Mesenchymal stem cell (in vitro differentiated cells and primary cell): ENCODE data around the gene MOCOS. TPM values are rescaled to one million over a fixed set of nuclear protein-coding genes. Genes with fewer than 3 reads are reported as not detected.
A peak's percentile ranks its signal among the peaks of the same experiment; 100 is the strongest.

Source experiments
- DNase-seq: peaks from one replicate; pipeline ENCODE4 v3.0.0-alpha.2; 2013
- H2AFZ ChIP-seq: one replicate; pipeline ENCODE4 v1.6.1; 2013; ENCODE audit warnings: low read depth, mild to moderate bottlenecking, control low read depth, inconsistent platforms, low read length, moderate library complexity
- H2AK5ac ChIP-seq: 2 replicates; pipeline ENCODE4 v1.6.1; 2013; ENCODE audit warnings: low read length, moderate library complexity, mild to moderate bottlenecking, inconsistent platforms; ENCODE audit not compliant: severe bottlenecking
- H2BK120ac ChIP-seq: one replicate; pipeline ENCODE4 v1.6.1; 2013; ENCODE audit warnings: low read depth, mild to moderate bottlenecking, inconsistent platforms, low read length, moderate library complexity
- H2BK12ac ChIP-seq, 2 experiments: one replicate each; pipeline ENCODE4 v1.6.1; 2013; ENCODE audit warnings: inconsistent platforms in 2 of 2, low read length in 2 of 2, mild to moderate bottlenecking in 2 of 2, moderate library complexity in 2 of 2, control low read depth in 1 of 2
- H2BK15ac ChIP-seq: one replicate; pipeline ENCODE4 v1.6.1; 2013; ENCODE audit warnings: mild to moderate bottlenecking, low read depth, inconsistent platforms; ENCODE audit not compliant: poor library complexity, severe bottlenecking
- H2BK5ac ChIP-seq: 2 replicates; pipeline ENCODE4 v1.6.1; 2013; ENCODE audit warnings: low read depth, mild to moderate bottlenecking, low read length, control low read depth, inconsistent platforms; ENCODE audit not compliant: poor library complexity, severe bottlenecking
- H3K14ac ChIP-seq, 2 experiments: one replicate each; pipeline ENCODE4 v1.6.1; 2013; ENCODE audit warnings: inconsistent platforms in 2 of 2, low read length in 2 of 2, control low read depth in 1 of 2, mild to moderate bottlenecking in 1 of 2, moderate library complexity in 1 of 2
- H3K18ac ChIP-seq, 2 experiments: one replicate each; pipeline ENCODE4 v1.6.1; 2013; ENCODE audit warnings: inconsistent platforms in 2 of 2, low read length in 2 of 2, control low read depth in 1 of 2, low read depth in 1 of 2, mild to moderate bottlenecking in 1 of 2
- H3K23ac ChIP-seq, 2 experiments: one replicate each; pipeline ENCODE4 v1.6.1; 2013; ENCODE audit warnings: inconsistent platforms in 2 of 2, low read length in 2 of 2, mild to moderate bottlenecking in 2 of 2, moderate library complexity in 2 of 2, control low read depth in 1 of 2
- H3K27ac ChIP-seq: 2 replicates; pipeline ENCODE4 v1.5.1; 2013; ENCODE audit warnings: mild to moderate bottlenecking, moderate library complexity, low read length, control low read depth, inconsistent platforms; ENCODE audit not compliant: poor library complexity, severe bottlenecking
- H3K27me3 ChIP-seq, 2 experiments: 2 replicates each; pipeline versions ENCODE4 v1.6.1 to v1.7.0; 2013; ENCODE audit warnings: low read length in 2 of 2, mild to moderate bottlenecking in 2 of 2, moderate library complexity in 2 of 2, control low read depth in 1 of 2, inconsistent platforms in 1 of 2; ENCODE audit not compliant: control insufficient read depth in 1 of 2, insufficient read depth in 1 of 2
- H3K36me3 ChIP-seq, 2 experiments: 2 replicates each; pipeline versions ENCODE4 v1.6.1 to v1.7.0; 2013; ENCODE audit warnings: low read length in 2 of 2, control low read depth in 1 of 2, inconsistent platforms in 1 of 2, low read depth in 1 of 2, mild to moderate bottlenecking in 1 of 2; ENCODE audit not compliant: insufficient read depth in 2 of 2, control insufficient read depth in 1 of 2
- H3K4ac ChIP-seq, 2 experiments: one replicate each; pipeline ENCODE4 v1.6.1; 2013; ENCODE audit warnings: inconsistent platforms in 2 of 2, low read length in 2 of 2, mild to moderate bottlenecking in 2 of 2, moderate library complexity in 2 of 2, control low read depth in 1 of 2, low read depth in 1 of 2
- H3K4me1 ChIP-seq: 2 replicates; pipeline ENCODE4 v1.6.1; 2013; ENCODE audit warnings: low read depth, low read length, control low read depth; ENCODE audit not compliant: control insufficient read depth, insufficient read depth
- H3K4me2 ChIP-seq: 2 replicates; pipeline ENCODE4 v1.6.1; 2013; ENCODE audit warnings: low read length, mild to moderate bottlenecking, inconsistent platforms; ENCODE audit not compliant: poor library complexity, severe bottlenecking
- H3K4me3 ChIP-seq, 2 experiments: 2 replicates each; pipeline versions ENCODE4 v1.5.1 to v1.7.0; 2013; ENCODE audit warnings: low read length in 2 of 2, mild to moderate bottlenecking in 2 of 2, control low read depth in 1 of 2, low read depth in 1 of 2; ENCODE audit not compliant: insufficient read depth in 1 of 2
- H3K79me1 ChIP-seq: replicated peaks from 2 replicates; pipeline ENCODE4 v1.6.1; 2013; ENCODE audit warnings: mild to moderate bottlenecking, control low read depth, low read length, inconsistent platforms; ENCODE audit not compliant: poor library complexity, severe bottlenecking
- H3K9ac ChIP-seq: 2 replicates; pipeline ENCODE4 v1.7.0; 2013; ENCODE audit warnings: mild to moderate bottlenecking, low read length, moderate library complexity
- H3K9me3 ChIP-seq: 2 replicates; pipeline ENCODE4 v1.7.0; 2013; ENCODE audit warnings: mild to moderate bottlenecking, low read length; ENCODE audit not compliant: control insufficient read depth
- H4K8ac ChIP-seq: one replicate; pipeline ENCODE4 v1.6.1; 2013; ENCODE audit warnings: inconsistent platforms, mild to moderate bottlenecking, low read length, moderate library complexity
- H4K91ac ChIP-seq: one replicate; pipeline ENCODE4 v1.6.1; 2013; ENCODE audit warnings: mild to moderate bottlenecking, low read length, inconsistent platforms
- WGBS: methylation state at CpG from one replicate; pipeline ENCODE4 v1.1.7; 2013; ENCODE audit warnings: mixed read lengths; 5-methylcytosine and 5-hydroxymethylcytosine counted together
- polyA plus RNA-seq, 2 experiments: library from polyadenylated mRNA; stranded (reverse); fragments of 200-250 nt; gene quantifications; one replicate each; pipeline ENCODE4 v1.2.3, GENCODE V29; 2013

The MOCOS gene
- polyA plus RNA-seq (2013, experiment 1 of 2), result 0.70 TPM
- 0.68 TPM for polyA plus RNA-seq (2013, experiment 2 of 2)

GRCh38 chr18:36187193-36187825 is at the start of gene MOCOS:
Gene MOCOS, plus strand, starts transcription at chr18:36187497. Its CDS starts 43 bp downstream, at chr18:36187540.
- Histone ChIP-seq H3K27me3 (no peaks in the 10 kb centered on the region), H2AFZ (peak within 1 kb of the TSS; percentile 76), H2AK5ac (peak within 1 kb of the TSS; percentile 29), H2BK120ac (no peak within 1 kb of the TSS), H3K14ac (peak within 1 kb of the TSS in 1 of 2 experiments; percentile 89), H2BK5ac (no peak within 1 kb of the TSS), H3K9me3 (no peaks in the 10 kb centered on the region), H3K18ac (peak within 1 kb of the TSS; percentile 16 to 87), H3K4ac (no peak within 1 kb of the TSS), H3K4me2 (peak within 1 kb of the TSS; percentile 81), H3K36me3 (peaks cover 0 to 3% of the 10 kb centered on the region in 2 experiments), H3K79me1 (peaks cover 38% of the 10 kb centered on the region), H4K91ac (no peak within 1 kb of the TSS), H3K4me3 (peak within 1 kb of the TSS; percentile 86 to 96), H2BK15ac (peak within 1 kb of the TSS; percentile 60), H3K27ac (no peak within 1 kb of the TSS), H3K23ac (no peak within 1 kb of the TSS), H3K9ac (peak within 1 kb of the TSS; percentile 92), H3K4me1 (peaks cover 28% of the 10 kb centered on the region), H2BK12ac (peak within 1 kb of the TSS in 1 of 2 experiments; percentile 29), H4K8ac (peak within 1 kb of the TSS; percentile 46)
- peak; percentile 67 for DNase-seq
- WGBS, result under 1% methylated on average over 66 of the region's 66 CpGs

- Histone ChIP-seq H2BK5ac (no peak overlapping the region), H3K27me3 (no peaks in the 10 kb centered on the region), H3K9ac (no peak overlapping the region), H4K91ac (no peak overlapping the region), H4K8ac (no peak overlapping the region), H2BK15ac (no peak overlapping the region), H2BK120ac (no peak overlapping the region), H3K36me3 (peaks cover 25 to 92% of the 10 kb centered on the region in 2 experiments), H3K4me2 (no peak overlapping the region), H3K9me3 (no peaks in the 10 kb centered on the region), H3K14ac (no peak overlapping the region), H3K4me1 (peaks cover 2% of the 10 kb centered on the region), H3K18ac (no peak overlapping the region), H2AFZ (no peak overlapping the region), H3K23ac (no peak overlapping the region), H2BK12ac (no peak overlapping the region), H3K4ac (no peak overlapping the region), H3K4me3 (no peak overlapping the region), H3K79me1 (peaks cover 18% of the 10 kb centered on the region), H3K27ac (no peak overlapping the region), H2AK5ac (no peak overlapping the region)
- 96% methylated on average over 5 of the region's 5 CpGs for WGBS
- no peak for DNase-seq
These were observed 48.1 kb upstream of the MOCOS start for GRCh38 chr18:36139245-36139644.

- no peak for DNase-seq
These were observed 45.7 kb upstream of the MOCOS start for GRCh38 chr18:36141576-36141975.

GRCh38 chr18:36142751-36143150 is 44.5 kb upstream of the MOCOS start:
- Histone ChIP-seq H3K4me2 (no peak overlapping the region), H4K8ac (no peak overlapping the region)

More at GRCh38 chr18:36141576-36141975, 45.7 kb upstream of the MOCOS start:
- no peak overlapping the region for H4K91ac ChIP-seq
- H3K4me3 ChIP-seq, result no peak overlapping the region
- no peak overlapping the region for H3K27ac ChIP-seq
- H2BK15ac ChIP-seq, result no peak overlapping the region
- no peak overlapping the region for H2BK120ac ChIP-seq
- no peak overlapping the region for H2BK12ac ChIP-seq
- H3K79me1 ChIP-seq, result peaks cover 22% of the 10 kb centered on the region
- H3K9ac ChIP-seq, result no peak overlapping the region
- H3K4ac ChIP-seq, result no peak overlapping the region
- no peak overlapping the region for H3K18ac ChIP-seq
- no peaks in the 10 kb centered on the region for H3K9me3 ChIP-seq
- WGBS, result 100% methylated on average over 1 of the region's 4 CpGs
- no peak overlapping the region for H3K4me2 ChIP-seq
- no peak overlapping the region for H3K23ac ChIP-seq
- no peak overlapping the region for H2AFZ ChIP-seq
- H3K14ac ChIP-seq, result no peak overlapping the region
- H4K8ac ChIP-seq, result no peak overlapping the region
- no peak overlapping the region for H2BK5ac ChIP-seq
- H3K4me1 ChIP-seq, result peaks cover 2% of the 10 kb centered on the region
- peaks cover 23 to 95% of the 10 kb centered on the region in 2 experiments for H3K36me3 ChIP-seq
- no peak overlapping the region for H2AK5ac ChIP-seq
- no peaks in the 10 kb centered on the region for H3K27me3 ChIP-seq

More at GRCh38 chr18:36142751-36143150, 44.5 kb upstream of the MOCOS start:
- H2BK5ac ChIP-seq, result no peak overlapping the region
- no peak overlapping the region for H3K18ac ChIP-seq
- no peak overlapping the region for H3K4ac ChIP-seq
- H3K27me3 ChIP-seq, result no peaks in the 10 kb centered on the region
- peaks cover 32 to 94% of the 10 kb centered on the region in 2 experiments for H3K36me3 ChIP-seq
- no peak overlapping the region for H2AK5ac ChIP-seq
- H3K4me3 ChIP-seq, result no peak overlapping the region
- no peak for DNase-seq
- no peaks in the 10 kb centered on the region for H3K9me3 ChIP-seq
- H4K91ac ChIP-seq, result no peak overlapping the region
- no peak overlapping the region for H3K14ac ChIP-seq
- H3K23ac ChIP-seq, result no peak overlapping the region
- no peak overlapping the region for H2BK120ac ChIP-seq
- no peak overlapping the region for H2BK15ac ChIP-seq
- peaks cover 26% of the 10 kb centered on the region for H3K79me1 ChIP-seq
- no peak overlapping the region for H3K27ac ChIP-seq
- no peak overlapping the region for H2BK12ac ChIP-seq
- peaks cover 2% of the 10 kb centered on the region for H3K4me1 ChIP-seq
- H2AFZ ChIP-seq, result no peak overlapping the region
- no peak overlapping the region for H3K9ac ChIP-seq
- WGBS, result 100% methylated on average over 1 of the region's 3 CpGs
